HG03135 (cell line): ENCODE results near the gene FAM13A.

Source experiments
- ATAC-seq: cut with Tn5 transposase; IDR thresholded peaks from one replicate; pipeline ENCODE4 v1.9.1; 2021; ENCODE audit warnings: mild to moderate bottlenecking, moderate library complexity; ENCODE audit not compliant: unreplicated experiment

Gene FAM13A

DNA sequence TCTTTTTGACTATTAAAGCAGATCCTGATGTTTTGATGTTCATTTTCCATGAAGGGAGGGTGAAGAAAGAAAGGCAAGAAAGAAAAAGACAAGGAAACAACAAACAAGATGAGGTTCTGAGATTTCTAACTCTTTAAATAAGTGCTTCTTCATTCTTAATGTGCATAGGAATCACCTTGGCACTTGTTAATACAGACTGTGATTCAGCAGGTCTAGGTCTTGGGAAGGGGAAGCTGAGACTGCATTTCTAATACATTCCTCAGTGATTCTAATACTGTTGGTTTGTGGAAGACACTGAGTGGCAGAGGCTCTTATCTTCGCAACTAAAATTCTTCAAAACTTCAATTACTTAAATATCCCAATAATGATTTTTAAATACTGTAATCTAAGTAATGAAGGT, 264.2 kb downstream of the FAM13A start:
- ATAC-seq: no peak

GRCh38 chr4:88792268-88792781, 264.7 kb downstream of the FAM13A start:
- ATAC-seq: peak; percentile 84

GRCh38 chr4:88791274-88791673, 265.7 kb downstream of the FAM13A start:
- ATAC-seq: no peak

DNA sequence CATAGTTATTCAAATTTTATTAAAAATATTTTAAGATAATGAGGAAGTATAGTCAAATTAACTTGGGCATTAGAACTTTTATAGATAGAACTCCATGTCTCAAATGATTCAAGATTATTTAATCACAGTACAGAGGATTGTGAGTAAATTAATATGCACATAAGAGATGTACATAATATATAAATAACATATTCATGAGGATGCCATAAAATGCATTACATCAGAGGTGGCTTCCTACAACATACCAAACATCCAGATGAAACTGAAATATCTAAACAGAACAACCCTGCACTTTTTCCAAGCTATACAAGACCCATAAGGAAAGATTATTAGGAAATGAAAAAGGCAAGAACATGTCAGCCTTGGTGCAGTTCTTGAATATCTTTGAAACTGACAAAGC, 268.1 kb downstream of the FAM13A start:
- no peak for ATAC-seq

DNA sequence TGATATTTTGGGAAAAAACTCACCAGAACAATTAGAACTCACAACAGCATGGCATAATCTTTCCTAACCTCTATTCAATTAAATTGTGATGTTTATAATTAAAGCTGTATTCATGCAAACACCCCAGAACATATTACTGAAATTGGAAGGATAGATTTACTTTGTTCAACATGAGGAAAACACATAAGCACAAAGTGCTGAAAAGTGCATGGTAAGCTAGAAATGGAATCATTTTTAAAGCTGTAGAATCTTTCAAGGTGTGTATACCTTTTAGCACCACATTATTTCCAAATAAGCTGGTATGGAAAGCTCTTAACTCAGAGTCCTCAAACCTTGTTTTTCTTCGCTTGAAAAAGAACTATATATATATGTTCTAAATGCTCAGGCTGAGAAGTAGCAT, 268.6 kb downstream of the FAM13A start:
- no peak for ATAC-seq

DNA sequence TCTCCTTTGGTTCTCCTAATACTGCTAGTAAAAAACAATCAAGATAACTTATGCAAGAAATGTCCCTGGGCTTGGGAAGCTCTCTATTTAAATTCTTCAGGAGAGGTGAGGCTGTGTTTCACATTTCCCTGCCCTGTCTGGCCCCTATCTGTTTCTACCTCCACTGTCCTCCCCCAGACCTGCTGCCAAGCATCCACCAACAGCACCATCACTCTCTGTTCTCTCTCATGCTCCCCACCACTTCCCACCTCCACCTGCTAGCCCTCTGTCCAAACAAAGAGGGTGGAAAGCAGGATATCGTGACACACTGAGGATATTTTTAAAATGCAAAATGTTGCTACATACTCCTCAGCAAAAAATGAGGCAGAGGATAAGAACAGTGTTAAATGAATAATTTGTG, 271.0 kb downstream of the FAM13A start:
- no peak for ATAC-seq

- no peak for ATAC-seq
These were observed 276.6 kb downstream of the FAM13A start for GRCh38 chr4:88780389-88780788.

DNA sequence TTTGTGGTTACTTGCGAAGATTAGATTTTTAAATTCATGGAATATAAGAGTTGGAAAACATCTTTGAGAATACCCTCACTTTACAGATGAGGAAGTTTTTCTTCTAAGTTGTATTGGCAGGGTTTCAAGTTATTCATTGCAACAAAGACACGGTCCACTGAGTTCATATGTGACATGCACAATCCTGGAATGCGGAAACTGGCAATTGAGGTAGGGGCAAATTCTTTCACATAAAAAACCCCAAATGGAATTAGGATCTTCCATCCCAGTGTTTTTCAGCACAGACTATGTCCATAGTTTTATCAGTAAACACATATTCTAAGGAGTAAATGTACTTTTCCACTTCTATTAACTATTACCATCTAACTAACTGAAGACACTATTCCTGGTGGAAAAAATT, 277.6 kb downstream of the FAM13A start:
- no peak for ATAC-seq

- ATAC-seq: no peak
These were observed 281.5 kb downstream of the FAM13A start for GRCh38 chr4:88775529-88775928.

DNA sequence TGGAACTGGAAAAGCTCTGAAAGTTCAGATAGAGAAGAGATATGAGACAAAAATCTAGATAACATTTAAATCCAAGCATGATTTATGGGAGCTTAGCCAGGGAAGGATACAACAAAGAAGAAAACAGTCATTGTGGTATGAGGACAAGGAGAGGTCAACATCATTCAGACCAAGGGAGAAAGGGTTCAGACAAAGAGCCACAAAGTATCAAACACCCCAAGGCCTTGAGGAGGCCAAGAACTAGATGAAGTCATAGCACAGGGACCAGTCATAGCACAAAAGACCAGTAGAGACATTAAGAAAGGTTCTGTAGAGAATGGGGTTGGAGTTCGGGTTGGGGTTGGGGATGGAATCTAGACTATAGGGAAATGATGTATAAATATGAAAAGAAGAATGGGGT, 282.0 kb downstream of the FAM13A start:
- no peak for ATAC-seq

DNA sequence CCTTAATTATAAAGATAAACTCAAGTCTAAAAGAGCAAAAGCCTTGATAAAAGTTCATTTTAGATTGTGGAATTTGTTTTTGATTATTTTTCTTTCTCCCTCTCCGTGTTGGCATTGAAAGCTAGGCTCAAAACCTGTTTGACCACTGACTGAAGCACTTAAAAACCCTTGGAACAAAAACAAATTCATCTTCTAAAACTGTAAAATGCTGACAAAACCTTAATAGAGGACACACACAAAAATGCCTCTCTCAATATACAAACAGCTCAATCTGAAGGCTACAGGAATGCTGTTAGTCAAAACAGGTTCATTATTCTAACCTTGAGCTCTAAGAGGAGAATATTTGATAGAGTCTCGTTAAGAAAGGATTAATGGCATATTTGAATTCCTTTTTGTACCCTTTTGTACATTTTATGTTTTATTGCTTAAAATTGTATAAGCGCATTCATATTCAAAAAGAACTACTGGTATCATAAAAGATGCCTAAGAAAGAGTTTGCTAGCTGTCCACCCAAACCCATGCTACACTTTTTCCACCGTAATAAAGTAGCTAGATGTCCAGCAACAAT, 285.0 kb downstream of the FAM13A start:
- no peak for ATAC-seq

- ATAC-seq: no peak
These were observed 291.3 kb downstream of the FAM13A start for GRCh38 chr4:88765729-88766128.

DNA sequence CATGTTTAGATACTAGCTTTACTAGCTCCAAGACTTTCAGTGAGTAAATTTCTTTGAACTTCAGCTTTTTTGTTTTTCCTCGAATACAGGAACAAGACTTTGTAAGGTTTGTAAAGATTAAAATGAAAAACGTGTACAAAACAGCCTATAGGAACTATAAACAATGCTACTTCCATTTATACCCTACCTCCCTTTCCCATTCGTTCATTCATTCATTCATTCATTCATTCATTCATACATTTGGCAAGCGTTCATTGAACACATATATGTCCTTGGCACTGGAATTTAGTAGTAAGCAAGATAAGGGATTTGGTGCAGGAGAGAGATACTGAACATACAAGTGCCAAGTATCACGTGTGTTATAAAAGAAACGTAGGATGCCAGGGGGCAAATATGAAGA, 293.9 kb downstream of the FAM13A start:
- ATAC-seq: no peak

GRCh38 chr4:88761861-88762523, 295.0 kb downstream of the FAM13A start:
- no peak for ATAC-seq

DNA sequence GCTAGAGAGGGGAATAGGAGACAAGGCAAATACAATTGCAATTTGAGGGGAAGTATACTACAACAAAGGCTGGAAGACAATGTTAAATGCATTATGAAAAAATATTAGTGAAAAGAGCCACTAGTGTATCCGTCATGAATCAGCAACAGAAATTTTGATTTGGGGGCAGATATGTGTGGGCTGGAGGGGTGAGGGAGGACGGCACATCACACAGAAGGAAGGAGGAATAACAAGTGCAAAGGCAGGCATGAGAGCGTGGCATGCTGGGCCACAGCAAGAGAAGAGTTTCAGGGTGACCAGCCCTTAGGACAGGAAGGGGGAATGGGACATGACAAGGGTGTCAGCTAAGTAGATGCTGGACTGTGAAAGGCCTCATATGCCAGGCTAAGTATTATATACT, 295.6 kb downstream of the FAM13A start:
- no peak for ATAC-seq

GRCh38 chr4:88759895-88760290, 297.1 kb downstream of the FAM13A start:
- ATAC-seq: no peak

DNA sequence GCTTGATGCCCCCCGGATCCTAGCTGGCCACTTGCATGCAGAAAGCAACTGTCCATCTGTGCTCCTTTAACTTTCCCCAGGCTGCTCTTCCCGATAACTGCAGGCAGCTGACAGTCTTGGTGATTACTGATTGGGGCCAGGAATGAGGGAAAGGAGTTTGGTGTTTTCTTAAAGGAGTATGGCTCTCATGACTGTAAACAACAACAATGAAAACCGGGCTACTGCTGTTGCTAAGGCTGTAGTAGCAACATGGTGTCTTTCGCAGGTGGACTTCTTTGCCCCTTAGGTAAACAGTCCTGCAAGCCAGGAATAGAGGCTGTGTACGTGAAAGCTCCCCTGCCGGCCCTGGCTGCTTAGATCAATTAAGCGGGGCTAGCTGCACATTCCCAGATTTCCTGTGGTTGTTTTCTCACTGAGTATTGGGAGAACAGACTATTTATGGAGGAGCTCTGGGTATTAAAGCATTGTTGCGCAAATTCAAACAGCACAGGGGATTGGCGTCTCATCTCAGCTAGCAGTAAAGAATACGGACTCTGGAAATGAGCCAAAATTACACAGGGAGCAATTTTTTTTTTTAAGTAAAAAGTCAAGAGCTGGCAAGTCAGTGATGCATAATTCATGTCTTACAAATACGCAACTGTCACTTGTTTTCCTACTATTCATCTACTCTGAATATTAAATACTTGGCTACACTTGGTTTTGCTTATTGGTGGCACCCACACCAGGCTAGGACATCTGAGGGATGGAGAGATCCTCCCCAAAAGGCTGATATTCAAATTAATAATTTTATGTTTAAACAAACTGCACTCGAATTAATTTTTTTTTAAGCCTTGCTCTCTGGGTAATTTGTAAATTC, 297.7 kb downstream of the FAM13A start:
- ATAC-seq: no peak

GRCh38 chr4:88758264-88758663, 298.7 kb downstream of the FAM13A start:
- ATAC-seq: no peak

DNA sequence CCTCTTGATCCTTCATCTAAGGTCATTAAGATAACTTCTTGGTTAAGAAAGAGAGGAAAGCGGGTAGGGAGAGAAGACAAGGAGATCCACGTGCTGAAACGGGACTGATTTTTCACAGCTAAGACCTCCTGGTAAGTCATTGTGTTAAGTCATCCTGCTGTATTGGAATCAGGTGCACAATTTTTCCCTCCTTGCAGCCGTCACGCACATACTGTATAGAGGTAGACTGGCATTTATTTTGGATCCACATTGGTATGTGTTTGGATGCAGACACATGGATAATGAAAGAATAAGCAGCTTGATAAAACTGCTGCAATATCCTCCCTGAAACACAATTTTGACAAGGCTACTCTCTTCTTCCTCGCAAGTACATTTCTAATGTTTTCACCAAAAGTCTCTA, 299.2 kb downstream of the FAM13A start:
- no peak for ATAC-seq

- ATAC-seq: no peak
These were observed 299.9 kb downstream of the FAM13A start for GRCh38 chr4:88757067-88757466.

DNA sequence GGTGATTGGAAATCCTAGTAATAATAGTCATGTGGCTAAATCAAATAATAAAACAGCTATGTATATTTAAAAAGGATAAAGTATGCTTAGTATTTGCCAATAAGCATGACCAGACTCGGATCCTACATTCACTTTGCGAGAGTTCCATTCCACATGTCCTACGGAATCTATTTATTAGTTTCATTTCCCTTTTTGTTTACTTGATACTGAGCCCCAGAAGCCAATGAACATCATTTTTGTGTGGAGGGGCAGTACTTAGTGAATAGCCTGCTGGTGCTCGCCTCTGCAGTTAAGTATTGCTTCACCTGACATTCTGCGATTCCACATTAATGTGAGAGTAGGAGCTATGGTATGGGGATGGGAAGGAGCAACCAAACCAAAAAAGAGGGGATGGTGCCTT, 300.8 kb downstream of the FAM13A start:
- ATAC-seq: no peak

DNA sequence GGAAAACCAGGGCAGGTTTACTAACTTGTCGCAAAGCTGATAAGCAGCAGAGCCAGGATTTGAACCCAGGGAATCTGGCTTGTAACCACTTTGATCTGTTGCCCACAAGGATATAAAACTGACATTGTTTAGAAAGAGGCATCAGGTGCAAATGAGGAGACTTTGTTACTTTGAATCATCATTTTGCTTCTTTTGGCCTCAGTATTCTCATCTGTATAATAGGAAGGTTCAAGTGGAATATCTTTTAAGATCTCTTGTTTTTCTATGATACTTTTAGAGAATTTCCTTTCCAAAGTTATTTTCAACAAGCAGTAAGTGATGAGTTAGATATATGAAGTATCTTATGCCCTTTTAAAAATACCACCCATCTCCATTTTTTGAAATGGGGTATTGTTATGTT, 301.5 kb downstream of the FAM13A start:
- no peak for ATAC-seq
